A673 (cell line): ENCODE results near the gene MATK. TPM values are rescaled to one million over a fixed set of nuclear protein-coding genes. Genes with fewer than 3 reads are reported as not detected.

Experiments
- BruUV-seq: library from RNA; stranded (reverse); fragments of 400-500 nt; replicated peaks from 2 replicates; lab custom pipeline; 2021; lab: Mats Ljungman, UMichigan
- CTCF ChIA-PET: fragments of 300-600 bp; sonication (Branson Sonifier 250); formaldehyde crosslinking; loops from one replicate; lab custom pipeline; 2022; ENCODE audit warnings: antibody characterized with exemption; lab: Charles Lee
- POLR2A ChIA-PET: fragments of 300-600 bp; sonication (Branson Sonifier 250); formaldehyde crosslinking; loops from one replicate; lab custom pipeline; 2022; ENCODE audit warnings: antibody characterized with exemption; ENCODE audit not compliant: low non-redundant PET; lab: Charles Lee
- DNase-seq: peaks from one replicate; pipeline ENCODE4 v3.0.0-alpha.2; 2015; ENCODE audit warnings: low spot score
- H3K27ac ChIP-seq: fragments of 200-600 bp; sonication (generic); 2 replicates; pipeline ENCODE4 v1.5.1; 2016; ENCODE audit warnings: mixed run types, low read depth, mild to moderate bottlenecking, mixed read lengths, antibody characterized with exemption, low read length; ENCODE audit not compliant: poor library complexity, severe bottlenecking
- H3K27me3 ChIP-seq: fragments of 200-600 bp; sonication (generic); replicated peaks from 2 replicates; pipeline ENCODE4 v1.6.1; 2017; ENCODE audit warnings: mixed run types, low read depth, mild to moderate bottlenecking, mixed read lengths, antibody characterized with exemption, low read length; ENCODE audit not compliant: insufficient read depth, poor library complexity
- H3K36me3 ChIP-seq: fragments of 200-600 bp; sonication (generic); 2 replicates; pipeline ENCODE4 v1.6.1; 2016; ENCODE audit warnings: mixed run types, mild to moderate bottlenecking, mixed read lengths, antibody characterized with exemption, low read length; ENCODE audit not compliant: insufficient read depth, poor library complexity, severe bottlenecking
- H3K4me1 ChIP-seq: fragments of 200-600 bp; sonication (generic); 2 replicates; pipeline ENCODE4 v1.6.1; 2017; ENCODE audit warnings: mixed run types, mild to moderate bottlenecking, mixed read lengths, antibody characterized with exemption, low read length; ENCODE audit not compliant: insufficient read depth, poor library complexity, severe bottlenecking
- H3K4me3 ChIP-seq: fragments of 200-600 bp; sonication (generic); 2 replicates; pipeline ENCODE4 v1.5.1; 2016; ENCODE audit warnings: low read depth, mixed run types, mild to moderate bottlenecking, mixed read lengths, low read length; ENCODE audit not compliant: poor library complexity, severe bottlenecking
- H3K9me3 ChIP-seq: fragments of 200-600 bp; sonication (generic); 2 replicates; pipeline ENCODE4 v1.6.1; 2016; ENCODE audit warnings: mixed run types, low read depth, mild to moderate bottlenecking, mixed read lengths, antibody characterized with exemption, low read length; ENCODE audit not compliant: poor library complexity, severe bottlenecking
- EZH2 ChIP-seq: fragments of 200-600 bp; sonication (generic); IDR thresholded peaks from 2 replicates; pipeline ENCODE4 v1.6.1; 2017; ENCODE audit warnings: borderline replicate concordance, low read depth, mild to moderate bottlenecking, mixed read lengths, antibody characterized with exemption, low read length; ENCODE audit not compliant: poor library complexity, severe bottlenecking
- intact Hi-C: fragments of 100-400 bp; cut with micrococcal nuclease; formaldehyde crosslinking; loops from one replicate; pipeline ENCODE4 v1.10.0; 2022; ENCODE audit not compliant: unreplicated experiment
- total RNA-seq: library from RNA; stranded (reverse); gene quantifications from 2 replicates; pipeline ENCODE4 v1.2.3, GENCODE V29; 2021
- TF ChIP-seq, protein P1 (sequence below): fragments of 300-800, 200-600 bp; sonication (generic); conservative IDR thresholded peaks from 2 replicates; pipeline ENCODE4 v1.5.1; 2017; ENCODE audit warnings: low read depth, mild to moderate bottlenecking, antibody characterized with exemption, low read length, moderate library complexity, mixed read lengths

MATK gene
- total RNA-seq, 1 experiment from 2014 or later, result 2.0 TPM

DNA sequence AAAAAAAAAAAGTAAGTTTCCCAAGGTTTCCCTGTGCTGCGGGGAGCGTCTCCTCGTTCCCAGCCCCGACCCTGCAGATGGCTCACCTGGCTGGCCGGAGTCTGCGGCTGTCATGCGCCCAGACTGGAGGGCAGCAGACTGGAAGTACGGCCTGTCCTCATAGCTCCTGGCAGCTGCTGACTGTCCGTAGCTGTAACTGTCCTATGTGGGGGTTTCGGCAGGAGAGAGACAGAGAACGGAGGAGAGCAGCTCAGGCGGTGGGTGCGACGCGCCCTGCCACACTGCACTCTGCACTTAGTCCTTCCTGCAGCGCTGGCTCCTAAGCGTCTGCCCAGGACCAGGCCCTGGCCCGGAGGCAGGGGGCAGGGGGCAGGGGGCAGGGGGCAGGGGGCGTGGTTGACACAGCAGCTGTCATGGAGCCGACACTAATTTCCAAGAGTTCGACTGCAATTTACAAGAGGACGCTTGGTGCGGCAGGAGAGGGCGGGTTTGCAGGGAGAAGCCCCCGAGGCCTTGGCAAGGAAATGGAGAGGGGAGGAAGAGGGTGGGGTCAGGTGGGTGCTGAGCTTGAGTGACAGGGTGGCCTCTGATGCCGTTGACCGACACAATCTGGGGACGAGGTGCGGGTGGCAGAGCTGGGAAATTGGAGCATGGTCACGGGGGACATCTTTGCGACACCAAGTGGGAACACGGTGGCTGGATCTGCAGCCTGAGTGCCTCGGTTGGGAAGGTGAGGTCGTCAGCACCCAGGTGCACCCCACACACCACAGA is 47.6 kb upstream of the MATK start:
- Histone ChIP-seq H3K36me3 (no peaks in the 10 kb centered on the region), H3K4me3 (no peak overlapping the region), H3K27me3 (no peaks in the 10 kb centered on the region), H3K27ac (no peak overlapping the region), H3K9me3 (no peaks in the 10 kb centered on the region), H3K4me1 (no peaks in the 10 kb centered on the region)
- DNase-seq, result no peak
- BruUV-seq, result no TSS peak
- intact Hi-C loops, result no loop called here
- no peak for TF ChIP-seq EZH2
- TF ChIP-seq, protein P1, sequence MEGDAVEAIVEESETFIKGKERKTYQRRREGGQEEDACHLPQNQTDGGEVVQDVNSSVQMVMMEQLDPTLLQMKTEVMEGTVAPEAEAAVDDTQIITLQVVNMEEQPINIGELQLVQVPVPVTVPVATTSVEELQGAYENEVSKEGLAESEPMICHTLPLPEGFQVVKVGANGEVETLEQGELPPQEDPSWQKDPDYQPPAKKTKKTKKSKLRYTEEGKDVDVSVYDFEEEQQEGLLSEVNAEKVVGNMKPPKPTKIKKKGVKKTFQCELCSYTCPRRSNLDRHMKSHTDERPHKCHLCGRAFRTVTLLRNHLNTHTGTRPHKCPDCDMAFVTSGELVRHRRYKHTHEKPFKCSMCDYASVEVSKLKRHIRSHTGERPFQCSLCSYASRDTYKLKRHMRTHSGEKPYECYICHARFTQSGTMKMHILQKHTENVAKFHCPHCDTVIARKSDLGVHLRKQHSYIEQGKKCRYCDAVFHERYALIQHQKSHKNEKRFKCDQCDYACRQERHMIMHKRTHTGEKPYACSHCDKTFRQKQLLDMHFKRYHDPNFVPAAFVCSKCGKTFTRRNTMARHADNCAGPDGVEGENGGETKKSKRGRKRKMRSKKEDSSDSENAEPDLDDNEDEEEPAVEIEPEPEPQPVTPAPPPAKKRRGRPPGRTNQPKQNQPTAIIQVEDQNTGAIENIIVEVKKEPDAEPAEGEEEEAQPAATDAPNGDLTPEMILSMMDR, result no peak
- ChIA-PET CTCF (no interaction called here), POLR2A (interaction anchor here (0.6 kb wide), 1 partner anchor 883 kb away, joined by 3 read pairs; no protein-coding TSS in a partner anchor)

DNA sequence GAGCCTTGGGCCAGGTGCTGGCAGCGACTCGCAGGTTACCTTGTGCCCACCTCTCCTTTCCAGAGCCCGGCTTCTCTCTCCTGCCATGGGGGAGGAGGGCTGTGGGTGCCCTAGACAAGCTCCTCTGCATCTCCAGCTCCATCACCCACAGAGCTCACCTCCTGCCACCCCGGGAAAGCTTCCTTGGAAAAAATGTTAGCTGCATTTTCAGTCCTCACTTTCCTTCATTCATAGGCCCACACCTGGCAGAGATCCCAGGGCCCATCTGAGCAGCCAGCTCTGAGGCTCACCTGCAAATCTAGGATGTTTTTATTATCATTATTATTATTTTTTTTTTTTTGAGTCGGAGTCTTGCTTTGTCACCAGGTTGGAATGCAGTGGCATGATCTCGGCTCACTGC is 45.8 kb upstream of the MATK start:
- intact Hi-C loops, result no loop called here
- no peak for DNase-seq
- Histone ChIP-seq H3K9me3 (no peaks in the 10 kb centered on the region), H3K27me3 (no peaks in the 10 kb centered on the region), H3K4me3 (no peak overlapping the region), H3K27ac (no peak overlapping the region), H3K36me3 (no peaks in the 10 kb centered on the region), H3K4me1 (no peaks in the 10 kb centered on the region)
- TF ChIP-seq EZH2, result no peak
- TF ChIP-seq, protein P1, result no peak
- ChIA-PET CTCF (interaction anchor here (0.9 kb wide), 1 partner anchor 10 kb away, joined by 4 read pairs; no protein-coding TSS in a partner anchor), POLR2A (interaction anchor here (0.6 kb wide), 1 partner anchor 153 kb away, joined by 3 read pairs; the partner anchor contains the start of gene EEF2)
- no TSS peak for BruUV-seq

DNA sequence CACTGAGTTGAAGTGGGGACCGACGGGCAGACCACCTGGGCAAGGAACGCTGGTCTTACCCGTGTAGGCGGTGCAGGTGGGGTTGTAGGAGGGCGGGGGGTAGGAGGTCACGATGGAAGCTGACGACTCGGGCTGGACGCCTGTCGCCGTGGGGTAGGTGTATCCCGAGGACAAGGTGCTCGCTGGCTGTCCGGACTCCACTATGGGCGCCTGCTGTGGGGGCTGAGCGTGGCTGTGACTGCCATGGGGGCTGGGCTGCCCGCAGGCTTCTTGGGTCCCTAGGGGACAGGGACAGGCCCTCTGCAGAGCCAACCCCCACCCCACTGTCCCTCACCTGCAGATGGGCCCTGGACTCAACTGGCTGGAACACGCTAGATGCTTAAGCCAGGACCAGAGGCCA is 45.4 kb upstream of the MATK start:
- Histone ChIP-seq H3K27me3 (no peaks in the 10 kb centered on the region), H3K4me3 (no peak overlapping the region), H3K4me1 (no peaks in the 10 kb centered on the region), H3K9me3 (no peaks in the 10 kb centered on the region), H3K27ac (no peak overlapping the region), H3K36me3 (no peaks in the 10 kb centered on the region)
- ChIA-PET POLR2A (interaction anchor here (0.6 kb wide), 1 partner anchor 154 kb away, joined by 3 read pairs; the partner anchor contains the start of gene EEF2), CTCF (interaction anchor here (0.9 kb wide), 1 partner anchor 10 kb away, joined by 4 read pairs; no protein-coding TSS in a partner anchor)
- BruUV-seq, result no TSS peak
- DNase-seq, result no peak
- TF ChIP-seq, protein P1, result no peak
- TF ChIP-seq EZH2, result no peak
- intact Hi-C loops, result no loop called here
